Suprapubic skin (tissue), 4 donors: ENCODE measurements around the gene KIAA1755. TPM values are rescaled to one million over a fixed set of nuclear protein-coding genes. Genes with fewer than 3 reads are reported as not detected.
A peak's percentile ranks its signal among the peaks of the same experiment; 100 is the strongest.

Experiments used
- DNase-seq, 2 donors: peaks; one replicate each; pipeline ENCODE4 v3.0.0-alpha.2; 2019; ENCODE audit warnings: low spot score in 2 of 2
- H3K27ac ChIP-seq: fragments of 200-600 bp; sonication (generic); one replicate; pipeline ENCODE4 v1.5.1; 2019
- H3K27me3 ChIP-seq: fragments of 200-600 bp; sonication (generic); one replicate; pipeline ENCODE4 v1.5.1; 2019
- H3K36me3 ChIP-seq: fragments of 200-600 bp; sonication (generic); one replicate; pipeline ENCODE4 v1.5.1; 2019
- H3K4me1 ChIP-seq: fragments of 200-600 bp; sonication (generic); one replicate; pipeline ENCODE4 v1.5.1; 2019
- H3K4me3 ChIP-seq: fragments of 200-600 bp; sonication (generic); one replicate; pipeline ENCODE4 v1.5.1; 2019; ENCODE audit warnings: mild to moderate bottlenecking
- H3K9me3 ChIP-seq: fragments of 200-600 bp; sonication (generic); one replicate; pipeline ENCODE4 v1.5.1; 2019
- EP300 ChIP-seq: sonication (generic); formaldehyde crosslinking; IDR thresholded peaks from one replicate; pipeline ENCODE4 v1.6.1; 2017; ENCODE audit warnings: antibody characterized with exemption
- POLR2A ChIP-seq, 2 donors: fragments of 450-650 bp; IDR thresholded peaks; one replicate each; pipeline ENCODE4 v1.6.1; 2017; ENCODE audit warnings: antibody characterized with exemption in 2 of 2, mild to moderate bottlenecking in 2 of 2, moderate library complexity in 2 of 2
- POLR2AphosphoS5 ChIP-seq, 3 donors: sonication (generic); formaldehyde crosslinking; IDR thresholded peaks; one replicate each; pipeline ENCODE4 v1.6.1; 2017; ENCODE audit warnings: antibody characterized with exemption in 3 of 3
- WGBS: methylation state at CpG from one replicate; pipeline ENCODE4 v1.1.5; 2018; 5-methylcytosine and 5-hydroxymethylcytosine counted together
- total RNA-seq, 4 donors: library from RNA; depleted of rRNA; stranded (reverse); fragments of >200 nt; gene quantifications; one replicate each; pipeline ENCODE4 v1.1.0, GENCODE V29; 2016
- TF ChIP-seq, protein P1 (sequence below), 2 donors: fragments of 200-600 bp in 1 of 2; fragments of 450-650 bp in 1 of 2; sonication (generic) in 1 of 2; IDR thresholded peaks; one replicate each; pipeline ENCODE4 v1.5.1; 2016 to 2019; ENCODE audit warnings: antibody characterized with exemption in 2 of 2, mild to moderate bottlenecking in 1 of 2, moderate library complexity in 1 of 2

KIAA1755 gene
- total RNA-seq, 4 donors from 2014 or later, result 1.2 to 3.3 (median 2.0) TPM; not detected in 1

DNA sequence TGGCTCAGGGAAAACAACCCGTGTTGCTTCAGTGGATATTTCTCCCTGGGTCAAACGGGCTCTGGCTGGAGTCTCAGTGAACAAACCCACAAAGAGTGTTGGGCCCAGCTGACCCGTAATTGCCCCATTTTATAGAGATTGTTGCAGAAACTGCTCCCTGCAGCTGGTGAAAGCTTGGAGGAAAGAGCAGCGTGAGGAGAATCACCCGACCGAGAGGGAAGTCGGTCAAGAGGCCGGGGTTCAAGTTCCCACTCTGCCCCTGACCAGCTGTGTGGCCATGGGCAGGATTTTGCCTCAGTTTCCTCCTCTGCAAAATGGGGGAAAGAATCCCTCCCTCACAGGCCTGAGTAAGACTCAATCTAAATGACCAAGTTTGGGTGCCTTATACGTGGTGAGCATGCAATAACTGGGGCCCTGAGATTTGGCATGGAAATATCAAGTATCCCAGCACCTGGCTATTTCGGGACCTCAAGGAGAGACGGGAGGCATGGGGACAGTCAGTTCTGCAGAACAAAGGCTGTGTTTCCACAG lies 93.8 kb downstream of the KIAA1755 start:
- no peak for DNase-seq
- Histone ChIP-seq H3K27me3 (no peaks in the 10 kb centered on the region), H3K27ac (no peak overlapping the region), H3K36me3 (no peaks in the 10 kb centered on the region), H3K4me3 (no peak overlapping the region), H3K9me3 (no peaks in the 10 kb centered on the region), H3K4me1 (peaks cover 12% of the 10 kb centered on the region)
- TF ChIP-seq EP300, result no peak
- TF ChIP-seq, protein P1, sequence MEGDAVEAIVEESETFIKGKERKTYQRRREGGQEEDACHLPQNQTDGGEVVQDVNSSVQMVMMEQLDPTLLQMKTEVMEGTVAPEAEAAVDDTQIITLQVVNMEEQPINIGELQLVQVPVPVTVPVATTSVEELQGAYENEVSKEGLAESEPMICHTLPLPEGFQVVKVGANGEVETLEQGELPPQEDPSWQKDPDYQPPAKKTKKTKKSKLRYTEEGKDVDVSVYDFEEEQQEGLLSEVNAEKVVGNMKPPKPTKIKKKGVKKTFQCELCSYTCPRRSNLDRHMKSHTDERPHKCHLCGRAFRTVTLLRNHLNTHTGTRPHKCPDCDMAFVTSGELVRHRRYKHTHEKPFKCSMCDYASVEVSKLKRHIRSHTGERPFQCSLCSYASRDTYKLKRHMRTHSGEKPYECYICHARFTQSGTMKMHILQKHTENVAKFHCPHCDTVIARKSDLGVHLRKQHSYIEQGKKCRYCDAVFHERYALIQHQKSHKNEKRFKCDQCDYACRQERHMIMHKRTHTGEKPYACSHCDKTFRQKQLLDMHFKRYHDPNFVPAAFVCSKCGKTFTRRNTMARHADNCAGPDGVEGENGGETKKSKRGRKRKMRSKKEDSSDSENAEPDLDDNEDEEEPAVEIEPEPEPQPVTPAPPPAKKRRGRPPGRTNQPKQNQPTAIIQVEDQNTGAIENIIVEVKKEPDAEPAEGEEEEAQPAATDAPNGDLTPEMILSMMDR (IDR thresholded peaks at IDR 0.05), result no peak
- TF ChIP-seq POLR2AphosphoS5 (IDR thresholded peaks at IDR 0.05), result no peak
- no peak for TF ChIP-seq POLR2A (IDR thresholded peaks at IDR 0.05)
- WGBS, result 87% methylated on average over 11 of the region's 11 CpGs

DNA sequence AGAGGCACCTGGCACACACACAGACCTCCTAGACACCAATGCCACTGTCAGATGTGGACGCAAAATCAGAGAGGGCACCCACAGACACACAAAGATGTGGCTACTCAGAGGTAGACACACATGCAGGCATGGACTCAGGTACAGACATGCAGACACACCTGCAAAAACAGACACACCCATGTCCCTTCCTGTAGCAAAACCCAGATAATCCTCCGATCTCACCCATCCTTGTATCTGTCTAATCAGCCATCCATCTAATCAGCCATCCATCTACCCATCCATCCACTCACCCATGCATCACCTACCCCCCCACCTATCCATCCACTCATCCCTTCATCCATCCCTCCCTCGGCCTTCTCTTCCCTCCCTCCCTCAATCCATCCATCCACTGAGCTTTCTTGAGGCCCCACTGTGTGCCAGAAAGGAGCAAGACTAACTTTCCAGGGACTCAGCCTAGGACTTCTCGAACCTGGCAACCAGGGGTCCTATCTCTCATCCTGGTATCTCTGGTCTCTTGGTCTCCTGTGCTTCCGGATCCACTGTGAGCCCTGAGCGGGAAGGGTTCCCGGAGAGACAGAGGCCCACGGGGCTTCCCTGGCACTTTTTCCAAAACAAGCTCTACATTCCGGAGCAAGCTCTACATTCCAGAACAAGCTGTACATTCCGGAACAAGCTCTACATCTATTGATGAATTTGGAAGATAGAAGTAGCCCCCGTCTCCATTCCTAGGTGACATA lies 94.4 kb downstream of the KIAA1755 start:
- Histone ChIP-seq H3K27ac (no peak overlapping the region), H3K36me3 (no peaks in the 10 kb centered on the region), H3K4me1 (peaks cover 12% of the 10 kb centered on the region), H3K4me3 (no peak overlapping the region), H3K9me3 (no peaks in the 10 kb centered on the region), H3K27me3 (no peaks in the 10 kb centered on the region)
- TF ChIP-seq POLR2A (IDR thresholded peaks at IDR 0.05) (no peak), EP300 (no peak), POLR2AphosphoS5 (IDR thresholded peaks at IDR 0.05) (no peak)
- TF ChIP-seq, protein P1 (IDR thresholded peaks at IDR 0.05), result no peak
- no peak for DNase-seq
- 62% methylated on average over 11 of the region's 11 CpGs for WGBS

DNA sequence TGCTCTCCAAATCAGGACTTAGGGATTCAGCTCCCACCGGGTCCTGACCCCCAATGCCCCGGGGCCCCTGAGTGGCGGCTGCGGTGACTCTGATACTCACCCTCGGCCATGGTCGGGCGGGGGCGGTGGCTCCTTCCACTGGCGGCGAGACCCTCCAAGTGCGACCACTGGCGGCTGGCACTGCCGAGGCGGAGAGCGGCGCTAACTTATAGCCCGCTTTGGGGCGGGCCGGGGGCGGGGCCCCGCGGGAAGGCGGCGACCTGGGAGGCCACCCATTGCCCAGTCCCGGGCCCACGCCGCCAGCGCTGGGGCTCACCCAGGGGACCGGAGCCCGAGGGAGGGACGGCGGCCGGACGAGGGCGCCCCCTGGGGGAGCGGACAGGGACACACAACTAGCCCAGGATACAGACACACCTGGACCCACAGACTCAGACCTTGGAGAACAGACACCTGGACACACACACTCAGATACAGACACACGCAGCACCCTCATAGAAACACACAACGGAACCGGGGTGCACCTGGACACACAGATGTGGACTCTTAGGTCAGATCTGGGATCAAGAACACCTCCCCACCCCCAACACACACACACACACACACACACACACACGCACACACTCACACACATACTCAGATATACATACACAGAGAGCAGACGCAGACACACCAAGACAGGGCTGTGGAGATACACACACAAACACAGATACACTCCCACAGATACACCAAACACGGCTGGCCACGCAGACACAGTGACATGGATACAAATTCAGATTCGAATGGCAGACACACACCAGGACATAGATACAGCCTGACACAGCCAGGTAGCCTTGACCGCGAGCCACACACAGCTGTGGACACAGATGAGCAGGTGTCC lies 95.2 kb downstream of the KIAA1755 start, which contains the start of gene TGM2:
TSS of gene TGM2 (minus strand) at position 182 of the 877 bp plus-strand sequence. CDS start at position 110, 72 bp downstream.
- no peak for DNase-seq
- Histone ChIP-seq H3K36me3 (no peaks in the 10 kb centered on the region), H3K27ac (no peak within 1 kb of the TSS), H3K4me1 (peaks cover 12% of the 10 kb centered on the region), H3K4me3 (peak within 1 kb of the TSS; percentile 43), H3K27me3 (no peaks in the 10 kb centered on the region), H3K9me3 (no peaks in the 10 kb centered on the region)
- TF ChIP-seq EP300, result no peak
- TF ChIP-seq, protein P1 (IDR thresholded peaks at IDR 0.05), result peak; percentile 42 to 78
- 17% methylated on average over 29 of the region's 46 CpGs for WGBS

DNA sequence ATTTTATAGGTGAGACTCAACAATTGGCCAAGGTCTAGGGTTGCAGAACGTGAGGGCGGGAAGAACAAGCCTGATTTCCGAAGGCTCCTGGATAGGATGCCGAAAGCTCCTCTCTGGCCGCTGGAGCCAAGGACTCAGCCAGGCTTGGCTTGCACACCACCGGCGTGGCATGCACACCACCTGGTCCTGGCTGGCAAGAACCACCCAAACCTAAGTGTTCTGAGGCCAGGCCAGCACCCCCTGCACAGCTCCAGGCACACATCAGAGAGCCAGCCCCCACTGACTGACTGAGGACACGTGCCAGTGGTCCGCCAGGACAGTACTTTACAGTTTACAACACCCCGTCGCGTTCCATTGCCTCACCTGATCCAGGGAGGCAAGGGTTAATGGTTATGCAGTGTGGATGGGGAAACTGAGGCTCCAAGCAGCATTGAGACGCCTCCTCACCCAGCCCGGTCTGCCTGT lies 95.9 kb downstream of the KIAA1755 start:
- H3K27me3 ChIP-seq, result no peaks in the 10 kb centered on the region
- DNase-seq, result no peak
- no peak overlapping the region for H3K27ac ChIP-seq
- H3K9me3 ChIP-seq, result no peaks in the 10 kb centered on the region
- peak overlapping the region; percentile 43 for H3K4me3 ChIP-seq
- H3K36me3 ChIP-seq, result no peaks in the 10 kb centered on the region
- 82% methylated on average over 7 of the region's 14 CpGs for WGBS
- TF ChIP-seq POLR2AphosphoS5 (IDR thresholded peaks at IDR 0.05), result no peak
- TF ChIP-seq EP300, result no peak
- TF ChIP-seq POLR2A (IDR thresholded peaks at IDR 0.05), result no peak
- TF ChIP-seq, protein P1 (IDR thresholded peaks at IDR 0.05), result no peak
- H3K4me1 ChIP-seq, result peaks cover 12% of the 10 kb centered on the region
